ENCODE data around the gene CNTN4.

The CNTN4 gene

GRCh38 chr3:2597615-2598014 is 498.9 kb downstream of the CNTN4 start:
- DNase-seq (ENCODE audit: low read depth), result no peak

- DNase-seq (ENCODE audit: low read depth), result no peak
Observed at GRCh38 chr3:2599471-2599870, 500.8 kb downstream of the CNTN4 start.

- DNase-seq (ENCODE audit: low read depth), result no peak
Observed at GRCh38 chr3:2603692-2604289, 505.1 kb downstream of the CNTN4 start.

- DNase-seq (ENCODE audit: low read depth), result no peak
Observed at GRCh38 chr3:2614578-2614977, 515.9 kb downstream of the CNTN4 start.

DNA sequence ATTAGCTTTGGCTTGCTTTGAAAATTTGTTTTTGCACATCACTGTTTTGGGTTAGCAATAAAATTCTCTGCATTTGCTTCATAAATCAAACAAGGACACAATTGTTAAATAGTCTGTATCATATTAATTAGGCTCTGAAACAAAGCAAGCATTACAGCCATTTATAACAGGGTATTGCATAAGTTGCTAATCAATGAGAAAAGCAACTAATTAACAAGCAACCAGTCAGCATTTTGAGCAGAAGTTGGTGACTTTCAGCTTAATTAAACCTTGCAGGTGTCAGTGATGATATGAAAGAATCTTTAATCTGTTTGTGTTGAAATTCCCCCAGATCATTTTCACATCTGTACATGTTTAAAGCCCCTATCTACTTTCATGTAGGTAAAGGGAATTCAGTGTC is 516.4 kb downstream of the CNTN4 start:
- DNase-seq (ENCODE audit: low read depth), result no peak

DNA sequence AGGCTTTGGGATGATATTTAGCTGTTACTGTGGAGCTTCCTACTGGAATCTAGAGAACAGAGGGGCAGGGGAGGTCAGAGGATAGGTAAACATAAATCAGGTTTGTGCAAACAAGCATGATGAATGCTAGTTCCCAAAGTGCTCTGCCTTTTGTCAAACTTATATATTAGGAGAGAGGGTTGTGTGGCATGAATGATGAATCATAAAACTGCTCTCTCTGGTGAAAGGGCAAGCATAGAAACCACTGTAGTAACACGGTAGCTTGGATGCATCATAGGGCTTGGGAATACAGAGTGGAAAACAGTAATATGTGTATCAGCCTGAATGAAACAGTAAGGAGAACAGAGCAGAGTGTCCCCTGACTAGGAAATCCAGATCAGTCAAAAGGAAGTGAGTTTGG is 524.8 kb downstream of the CNTN4 start:
- no peak for DNase-seq (ENCODE audit: low read depth)

DNA sequence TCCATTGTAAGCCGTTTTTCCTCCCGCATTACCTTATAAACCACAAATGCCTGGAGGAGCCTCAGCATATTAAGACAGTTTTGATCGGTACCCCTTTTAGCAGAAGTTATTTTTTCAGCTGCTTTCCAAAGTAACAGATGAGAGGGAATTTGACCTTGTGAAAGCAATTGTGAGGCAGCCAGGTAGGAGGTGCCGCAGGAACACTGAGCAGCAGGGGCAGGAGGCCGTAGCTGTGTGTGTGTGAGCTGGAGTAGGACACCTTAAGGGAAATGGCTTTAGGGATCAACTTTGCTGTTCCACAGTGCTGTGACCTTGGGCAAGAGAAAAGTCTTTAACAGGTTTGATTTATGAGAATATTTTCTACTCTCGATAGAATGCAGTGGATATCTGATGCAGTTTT is 529.5 kb downstream of the CNTN4 start:
- DNase-seq (ENCODE audit: low read depth), result no peak

DNA sequence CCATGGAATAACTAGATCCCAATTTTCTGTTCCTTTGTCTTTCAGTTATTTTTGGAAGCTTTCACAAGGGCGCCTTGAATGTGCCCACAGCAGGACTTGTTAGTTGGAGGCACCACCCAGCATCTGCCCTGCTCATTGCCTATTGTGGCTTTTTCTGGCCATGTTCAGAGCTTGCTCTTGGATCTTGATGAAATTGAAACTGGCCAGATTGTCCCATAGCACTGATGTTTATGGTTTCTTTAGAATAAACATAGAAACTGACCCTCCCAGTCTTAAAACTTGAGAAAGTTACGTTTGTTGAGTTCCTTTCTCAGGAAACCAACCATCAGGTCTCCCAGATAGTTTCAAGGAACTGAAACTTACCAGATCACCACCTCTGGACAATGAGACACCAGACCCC is 536.8 kb downstream of the CNTN4 start:
- DNase-seq (ENCODE audit: low read depth), result no peak

- no peak for DNase-seq (ENCODE audit: low read depth)
Observed at GRCh38 chr3:2643606-2644005, 544.9 kb downstream of the CNTN4 start.

DNA sequence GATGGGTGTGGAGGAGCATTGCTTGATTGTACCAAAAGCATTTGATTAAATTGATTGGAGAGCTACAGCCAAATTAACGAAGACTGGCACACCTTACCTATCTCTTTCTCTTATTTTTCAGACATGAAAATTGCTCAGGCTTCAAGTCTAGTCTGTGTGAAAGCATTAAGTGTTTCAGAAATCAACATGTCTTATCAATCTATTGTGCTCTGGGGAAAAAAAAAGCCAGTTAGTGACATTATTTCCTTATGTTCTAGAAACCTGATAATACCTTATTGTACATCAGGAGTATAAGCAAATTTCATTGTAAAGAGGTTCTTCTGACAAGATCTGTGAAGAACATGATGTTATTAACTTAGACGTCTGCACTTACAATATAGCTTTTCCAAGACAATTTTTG is 546.3 kb downstream of the CNTN4 start:
- DNase-seq (ENCODE audit: low read depth), result no peak

DNA sequence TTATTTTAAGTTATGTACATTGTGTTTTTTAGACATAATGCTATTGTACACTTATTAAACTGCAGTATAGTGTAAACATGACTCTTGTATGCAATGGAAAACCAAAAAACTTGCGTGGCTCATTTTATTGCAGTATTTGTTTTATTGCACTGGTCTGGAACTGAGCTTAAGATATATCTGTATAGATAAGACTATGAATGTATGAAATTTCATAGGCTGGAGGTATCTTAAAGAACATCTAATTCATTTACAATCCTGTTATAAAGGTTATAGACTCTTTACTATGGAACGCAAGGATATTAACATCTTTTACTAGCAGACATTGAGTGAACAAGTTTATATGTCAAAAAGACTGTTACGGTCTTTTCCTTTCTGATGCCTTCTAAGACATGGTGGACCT is 552.1 kb downstream of the CNTN4 start:
- no peak for DNase-seq (ENCODE audit: low read depth)

- no peak for DNase-seq (ENCODE audit: low read depth)
Observed at GRCh38 chr3:2652386-2652785, 553.7 kb downstream of the CNTN4 start.

DNA sequence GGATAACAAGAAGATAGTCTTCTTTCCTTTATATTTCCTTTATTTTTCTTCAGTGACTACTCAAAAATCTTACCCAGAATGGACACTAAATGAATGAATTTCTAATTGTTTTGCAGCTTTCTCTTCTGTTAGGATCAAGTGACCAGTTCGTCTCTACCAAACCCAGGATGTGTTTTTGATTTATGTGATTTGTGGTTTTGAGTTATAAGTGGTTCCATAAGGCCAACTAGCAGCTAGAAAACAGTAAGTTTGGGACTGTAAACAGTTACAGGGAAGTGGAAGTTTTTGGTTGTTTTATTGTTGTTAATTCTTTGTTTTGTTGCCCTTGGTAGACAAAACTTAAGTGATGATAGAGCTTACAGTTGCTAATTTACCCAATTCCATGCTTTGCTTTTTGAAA is 555.0 kb downstream of the CNTN4 start:
- no peak for DNase-seq (ENCODE audit: low read depth)

- no peak for DNase-seq (ENCODE audit: low read depth)
Observed at GRCh38 chr3:2655229-2655701, 556.6 kb downstream of the CNTN4 start.

DNA sequence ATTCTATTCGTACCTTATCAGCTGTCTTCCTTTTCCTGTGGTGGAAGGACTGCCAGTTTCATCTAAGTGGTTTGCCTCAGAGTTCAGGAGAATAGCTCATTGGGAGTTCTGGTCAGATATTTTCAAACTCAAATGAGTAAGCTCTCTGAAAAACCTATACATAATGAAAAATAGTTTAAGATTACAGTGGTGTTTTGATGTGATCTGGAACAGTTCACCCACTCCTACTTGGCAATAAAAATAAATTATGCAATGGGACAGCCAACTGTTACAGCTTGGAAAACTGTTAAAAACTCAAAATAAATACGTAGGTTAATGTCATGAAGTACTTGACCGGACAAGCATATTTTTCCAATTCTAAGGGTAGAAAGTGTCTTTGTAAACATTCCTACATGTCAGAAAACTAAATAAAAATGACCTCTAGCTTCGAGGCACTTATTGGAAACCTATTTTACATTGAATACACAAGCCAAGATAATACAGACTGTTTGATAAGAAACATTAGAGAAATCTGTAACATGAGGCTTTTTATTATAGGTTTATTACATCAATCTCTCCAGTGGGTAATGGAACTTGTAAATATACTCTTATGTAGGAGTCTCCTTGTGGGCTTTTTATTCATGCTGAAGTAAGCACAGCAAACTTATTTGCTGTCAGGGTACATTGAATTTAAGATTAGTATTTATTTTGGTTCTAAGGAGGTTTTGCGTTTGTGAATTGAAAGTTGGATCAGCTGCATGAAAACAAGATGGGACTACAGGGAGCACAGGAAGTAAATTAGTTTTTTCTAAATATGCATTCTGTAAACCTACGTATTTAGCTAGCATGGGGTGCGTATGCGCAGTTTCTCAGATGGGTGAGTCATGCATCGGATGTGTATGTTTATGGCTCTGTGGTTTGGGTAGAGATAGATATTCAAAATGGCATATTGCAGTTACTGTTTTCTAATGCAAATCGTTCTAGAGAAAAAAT is 558.4 kb downstream of the CNTN4 start:
- no peak for DNase-seq (ENCODE audit: low read depth)

- no peak for DNase-seq (ENCODE audit: low read depth)
Observed at GRCh38 chr3:2657971-2658370, 559.3 kb downstream of the CNTN4 start.

GRCh38 chr3:2659896-2660295 is 561.2 kb downstream of the CNTN4 start:
- DNase-seq (ENCODE audit: low read depth), result no peak

GRCh38 chr3:2661078-2661477 is 562.4 kb downstream of the CNTN4 start:
- no peak for DNase-seq (ENCODE audit: low read depth)

GRCh38 chr3:2677501-2677900 is 578.8 kb downstream of the CNTN4 start:
- DNase-seq (ENCODE audit: low read depth), result no peak

DNA sequence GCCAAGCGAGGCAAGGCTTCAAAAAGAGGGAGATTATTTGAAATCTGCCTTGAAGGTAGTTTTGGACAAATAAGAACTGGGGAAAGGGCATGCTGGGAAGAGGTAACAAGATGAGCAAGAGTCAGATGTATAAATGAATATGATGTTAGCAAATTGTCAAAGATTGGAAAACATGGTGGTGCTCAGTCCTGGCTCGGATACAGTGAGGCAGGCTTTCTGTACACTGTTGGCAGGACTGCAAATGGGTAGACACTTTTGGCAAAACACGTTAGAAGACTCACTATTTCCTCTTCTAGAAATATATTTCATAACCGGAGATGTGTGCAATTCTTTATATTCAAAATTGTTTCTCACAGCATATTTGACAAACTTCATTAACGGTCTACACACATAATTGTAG is 581.6 kb downstream of the CNTN4 start:
- no peak for DNase-seq (ENCODE audit: low read depth)

DNA sequence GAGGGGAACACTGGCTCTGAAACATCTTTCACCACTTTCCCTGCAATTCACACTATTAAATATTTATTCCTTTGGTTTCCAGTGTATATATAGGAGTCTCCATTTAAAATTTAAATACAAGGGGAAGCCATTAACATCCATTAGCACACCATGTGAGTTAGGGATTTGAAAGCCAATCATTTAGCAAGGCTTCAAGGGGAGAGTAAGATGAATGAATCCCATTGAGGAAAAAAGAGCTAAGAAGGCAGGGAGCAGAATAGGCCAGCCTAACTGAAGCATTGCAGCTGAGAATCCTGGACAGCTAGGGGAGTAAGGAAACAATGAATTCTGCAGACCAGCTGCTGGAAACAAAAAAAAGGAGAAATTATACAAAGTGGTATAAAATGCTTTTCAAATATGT is 585.4 kb downstream of the CNTN4 start:
- DNase-seq (ENCODE audit: low read depth), result no peak

DNA sequence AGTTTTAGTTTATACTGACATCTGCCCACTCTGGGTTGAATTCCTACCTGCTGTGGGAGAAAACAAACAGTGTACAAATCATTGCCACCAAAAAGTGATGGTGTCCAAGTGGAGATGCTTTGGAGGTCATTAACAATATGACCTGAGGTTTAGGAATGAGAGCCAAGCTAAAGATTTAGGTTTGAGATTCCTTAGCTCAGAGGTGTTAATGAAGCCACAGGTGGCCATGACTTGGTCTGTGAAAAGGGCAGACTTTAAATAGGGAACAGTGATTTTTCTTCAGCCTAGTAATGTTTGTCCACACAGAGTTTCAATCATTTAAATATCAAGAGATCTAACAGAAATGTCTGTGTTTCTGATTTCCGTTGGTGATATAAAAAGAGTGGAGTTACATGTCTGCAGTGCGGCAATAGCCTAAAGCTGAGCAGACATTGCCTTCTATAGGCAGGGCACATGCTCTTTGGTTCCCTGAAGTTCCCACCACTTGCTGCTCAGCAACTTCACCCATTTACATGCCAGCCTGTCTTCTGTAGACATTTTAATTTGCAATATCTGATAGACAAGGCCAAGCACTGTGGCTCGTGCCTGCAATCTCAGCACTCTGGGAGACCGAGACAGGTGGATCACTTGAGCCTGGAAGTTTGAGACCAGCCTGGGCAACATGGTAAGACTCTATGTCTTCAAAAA is 588.3 kb downstream of the CNTN4 start:
- DNase-seq (ENCODE audit: low read depth), result no peak

DNA sequence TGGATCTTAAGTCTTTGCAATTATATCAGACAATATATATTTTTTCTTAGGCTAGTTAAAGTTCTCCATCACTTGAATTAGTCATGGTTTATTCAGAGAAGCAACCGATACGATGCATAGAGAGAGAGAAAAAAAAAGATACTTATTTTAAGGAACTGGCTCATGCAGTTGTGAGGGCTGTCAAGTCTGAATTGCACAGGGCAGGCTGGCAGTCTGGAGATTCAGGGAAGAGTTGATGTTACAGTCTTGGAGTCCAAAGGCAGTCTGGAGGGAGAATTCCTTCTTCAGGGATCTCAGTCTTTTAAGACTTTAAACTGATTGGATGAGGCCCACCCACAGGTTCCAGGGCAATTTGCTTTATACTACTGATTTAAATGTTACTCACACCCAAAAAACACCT is 598.9 kb downstream of the CNTN4 start:
- DNase-seq (ENCODE audit: low read depth), result no peak
